ENCODE results near the gene ABCB8.

ABCB8 gene

GRCh38 chr7:151046603-151047573, 18.6 kb downstream of the ABCB8 start:
- POLR2A ChIA-PET = interaction anchor here (2.0 kb wide), 1 partner anchor 8 kb away, joined by 6 read pairs; no protein-coding TSS in a partner anchor
- TF ChIP-seq FOXM1 (IDR thresholded peaks at IDR 0.05; ENCODE audit: borderline replicate concordance) (no peak), NFRKB (IDR thresholded peaks at IDR 0.05) (no peak), PKNOX1 (IDR thresholded peaks at IDR 0.05) (no peak), BHLHE40 (IDR thresholded peaks at IDR 0.05; ENCODE audit: borderline replicate concordance) (no peak), FOXK2 (IDR thresholded peaks at IDR 0.05) (no peak), SUZ12 (IDR thresholded peaks at IDR 0.05) (no peak), ZNF384 (IDR thresholded peaks at IDR 0.05) (no peak), FOXA1 (IDR thresholded peaks at IDR 0.05) (no peak), LEF1 (IDR thresholded peaks at IDR 0.05; ENCODE audit: borderline replicate concordance) (no peak), HDGF (IDR thresholded peaks at IDR 0.05; ENCODE audit: borderline replicate concordance) (no peak), TARDBP (IDR thresholded peaks at IDR 0.05) (no peak), CTBP1 (IDR thresholded peaks at IDR 0.05; ENCODE audit: borderline replicate concordance) (no peak), ARNT (IDR thresholded peaks at IDR 0.05) (no peak), ELF4 (IDR thresholded peaks at IDR 0.05) (no peak), SP1 (IDR thresholded peaks at IDR 0.05) (no peak), L3MBTL2 (conservative IDR thresholded peaks at IDR 0.05) (no peak)
- CTCF ChIA-PET = interaction anchor here (1.6 kb wide), 1 partner anchor 18 kb away, joined by 3 read pairs; no protein-coding TSS in a partner anchor
- no peak for DNase-seq (ENCODE audit: extremely low spot score)

GRCh38 chr7:151047976-151048815, 19.9 kb downstream of the ABCB8 start, which contains the start of gene ASIC3:
Gene ASIC3 (plus strand): TSS chr7:151048531. CDS start chr7:151048886, 355 bp downstream.
- DNase-seq (ENCODE audit: extremely low spot score) = no peak
- CTCF ChIA-PET = interaction anchor here (0.6 to 1.6 kb wide), 2 partner anchors 19 to 457 kb away, joined by 3 to 4 read pairs; no protein-coding TSS in a partner anchor
- POLR2A ChIA-PET = no interaction called here
- TF ChIP-seq TARDBP (IDR thresholded peaks at IDR 0.05) (no peak), NFRKB (IDR thresholded peaks at IDR 0.05) (no peak), PKNOX1 (IDR thresholded peaks at IDR 0.05) (no peak), SP1 (IDR thresholded peaks at IDR 0.05) (no peak), SUZ12 (IDR thresholded peaks at IDR 0.05) (no peak), HDGF (IDR thresholded peaks at IDR 0.05; ENCODE audit: borderline replicate concordance) (no peak), ZNF384 (IDR thresholded peaks at IDR 0.05) (no peak), L3MBTL2 (conservative IDR thresholded peaks at IDR 0.05) (no peak), CTBP1 (IDR thresholded peaks at IDR 0.05; ENCODE audit: borderline replicate concordance) (no peak), ELF4 (IDR thresholded peaks at IDR 0.05) (no peak), FOXK2 (IDR thresholded peaks at IDR 0.05) (no peak), FOXA1 (IDR thresholded peaks at IDR 0.05) (no peak), FOXM1 (IDR thresholded peaks at IDR 0.05; ENCODE audit: borderline replicate concordance) (no peak), ARNT (IDR thresholded peaks at IDR 0.05) (no peak), BHLHE40 (IDR thresholded peaks at IDR 0.05; ENCODE audit: borderline replicate concordance) (no peak), LEF1 (IDR thresholded peaks at IDR 0.05; ENCODE audit: borderline replicate concordance) (no peak)

GRCh38 chr7:151048911-151049463, 20.7 kb downstream of the ABCB8 start:
- no peak for TF ChIP-seq BHLHE40 (IDR thresholded peaks at IDR 0.05; ENCODE audit: borderline replicate concordance)
- no peak for TF ChIP-seq L3MBTL2 (conservative IDR thresholded peaks at IDR 0.05)
- no peak for TF ChIP-seq FOXA1 (IDR thresholded peaks at IDR 0.05)
- no peak for TF ChIP-seq NFRKB (IDR thresholded peaks at IDR 0.05)
- no peak for TF ChIP-seq LEF1 (IDR thresholded peaks at IDR 0.05; ENCODE audit: borderline replicate concordance)
- TF ChIP-seq PKNOX1 (IDR thresholded peaks at IDR 0.05) = no peak
- no peak for TF ChIP-seq SP1 (IDR thresholded peaks at IDR 0.05)
- no peak for TF ChIP-seq FOXK2 (IDR thresholded peaks at IDR 0.05)
- no peak for DNase-seq (ENCODE audit: extremely low spot score)
- ChIA-PET CTCF (interaction anchor here (0.6 kb wide), 1 partner anchor 456 kb away, joined by 4 read pairs; no protein-coding TSS in a partner anchor), POLR2A (no interaction called here)

- TF ChIP-seq LEF1 (IDR thresholded peaks at IDR 0.05; ENCODE audit: borderline replicate concordance) (no peak), FOXA1 (IDR thresholded peaks at IDR 0.05) (no peak), FOXM1 (IDR thresholded peaks at IDR 0.05; ENCODE audit: borderline replicate concordance) (no peak), PKNOX1 (IDR thresholded peaks at IDR 0.05) (no peak), ELF4 (IDR thresholded peaks at IDR 0.05) (no peak), FOXK2 (IDR thresholded peaks at IDR 0.05) (no peak), HDGF (IDR thresholded peaks at IDR 0.05; ENCODE audit: borderline replicate concordance) (no peak), SP1 (IDR thresholded peaks at IDR 0.05) (no peak), L3MBTL2 (conservative IDR thresholded peaks at IDR 0.05) (no peak), NFRKB (IDR thresholded peaks at IDR 0.05) (no peak), CTBP1 (IDR thresholded peaks at IDR 0.05; ENCODE audit: borderline replicate concordance) (no peak), SUZ12 (IDR thresholded peaks at IDR 0.05) (no peak), ZNF384 (IDR thresholded peaks at IDR 0.05) (no peak), TARDBP (IDR thresholded peaks at IDR 0.05) (no peak), ARNT (IDR thresholded peaks at IDR 0.05) (no peak), BHLHE40 (IDR thresholded peaks at IDR 0.05; ENCODE audit: borderline replicate concordance) (no peak)
- ChIA-PET POLR2A (interaction anchor here (1.0 kb wide), 2 partner anchors 8 to 23 kb away, joined by 3 to 4 read pairs; partner anchors contain the start of genes ABCB8 and SLC4A2), CTCF (no interaction called here)
- DNase-seq (ENCODE audit: extremely low spot score) = no peak
Measured at GRCh38 chr7:151051108-151051507, 22.9 kb downstream of the ABCB8 start.
